HG03520 (cell line): ENCODE results near the gene CIB4.

Source experiments
- ATAC-seq: cut with Tn5 transposase; IDR thresholded peaks from one replicate; pipeline ENCODE4 v1.9.1; 2021; ENCODE audit warnings: mild to moderate bottlenecking, moderate library complexity; ENCODE audit not compliant: unreplicated experiment

CIB4 gene

DNA sequence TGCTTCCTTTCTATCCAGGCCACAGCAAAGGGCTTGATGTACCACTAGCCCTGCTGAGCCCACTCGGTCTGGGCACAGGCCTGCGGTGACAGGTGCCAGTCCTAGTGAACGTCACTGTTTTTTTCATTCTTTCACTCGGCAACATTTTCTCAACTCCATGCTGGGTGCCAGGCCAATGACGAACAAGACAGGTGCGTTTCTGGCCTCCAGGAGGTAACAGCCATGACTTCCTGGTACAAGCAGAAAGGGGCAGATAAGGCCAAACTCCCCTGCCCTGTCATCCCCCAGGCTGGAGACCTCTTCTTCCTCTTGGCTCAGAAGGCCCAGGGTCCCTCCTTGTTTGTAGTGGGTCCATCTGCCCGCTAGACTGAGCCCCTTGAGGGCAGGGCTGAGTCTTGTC is 107.5 kb downstream of the CIB4 start:
- no peak for ATAC-seq

GRCh38 chr2:26532301-26533250 is 108.6 kb downstream of the CIB4 start:
- ATAC-seq, result no peak
